ENCODE data around the gene E2F4. TPM values are rescaled to one million over a fixed set of nuclear protein-coding genes. Genes with fewer than 3 reads are reported as not detected.

E2F4 gene
- total and polyA plus RNA-seq, 10 of the 15 experiments (the other 5 are each of a cell fraction or from before 2014, with no cell fraction given): 11.7 to 132 (median 95.9) TPM

DNA sequence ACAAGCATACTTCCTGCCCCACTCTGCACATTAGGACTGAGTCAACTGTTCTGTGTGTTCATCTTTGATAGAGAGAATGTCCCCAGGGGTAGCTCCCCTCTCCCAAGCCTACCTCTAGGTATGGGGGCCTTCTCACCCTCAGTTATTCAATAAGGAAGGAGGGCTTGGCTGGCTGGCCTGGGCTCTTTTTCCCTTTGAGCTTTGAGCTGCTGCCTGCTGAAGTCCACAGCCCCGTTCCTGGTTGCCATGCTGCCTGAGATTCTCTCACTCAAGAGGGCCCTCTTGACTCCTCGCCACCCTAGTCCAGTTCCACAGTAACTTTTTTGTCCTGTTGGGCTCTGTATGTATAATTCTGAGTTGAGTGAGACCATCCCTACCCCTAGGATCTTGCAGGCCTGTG is 46.2 kb upstream of the E2F4 start:
- CTCF ChIA-PET: interaction anchor here (2.4 to 3.1 kb wide), 2 partner anchors 10 to 128 kb away, joined by 8 to 11 read pairs; no protein-coding TSS in a partner anchor
- POLR2A ChIA-PET: no interaction called here

More for the DNA sequence above, 46.2 kb upstream of the E2F4 start:
- Histone ChIP-seq H3K9ac (ENCODE audit: control insufficient read depth, insufficient read depth, low read length) (no peak overlapping the region), H3K9me3 (replicated peaks; ENCODE audit: control insufficient read depth, insufficient read depth, low read length) (no peaks in the 10 kb centered on the region), H3K4me1 (ENCODE audit: control insufficient read depth, insufficient read depth, low read length) (no peaks in the 10 kb centered on the region; the same call in 1 of the 2 replicates), H3K79me2 (ENCODE audit: control insufficient read depth, insufficient read depth, low read length) (no peaks in the 10 kb centered on the region), H3K36me3 (ENCODE audit: control insufficient read depth in 2 of 2, insufficient read depth in 2 of 2, low read length in 1 of 2) (peaks cover 31 to 33% of the 10 kb centered on the region in 2 experiments; a peak in 3 of 4 replicates), H3K27ac (ENCODE audit: control insufficient read depth, insufficient read depth) (no peak overlapping the region), H3K4me2 (ENCODE audit: control insufficient read depth, insufficient read depth) (no peak overlapping the region), H2AFZ (ENCODE audit: control insufficient read depth, low read depth, low read length) (no peak overlapping the region), H4K20me1 (ENCODE audit: control insufficient read depth, insufficient read depth) (no peaks in the 10 kb centered on the region), H3K4me3 (no peak overlapping the region), H3K27me3 (replicated peaks in 1 of 2; ENCODE audit: control insufficient read depth in 2 of 2, insufficient read depth in 2 of 2, low read length in 1 of 2) (no peaks in the 10 kb centered on the region)
- no TSS peak for BruUV-seq (replicated peaks)
- no peak for TF ChIP-seq HCFC1 (IDR thresholded peaks at IDR 0.05; ENCODE audit: low read length)
- TF ChIP-seq JUND (IDR thresholded peaks at IDR 0.05; ENCODE audit: low read depth, low read length): no peak
- TF ChIP-seq NFYA (IDR thresholded peaks at IDR 0.05; ENCODE audit: borderline replicate concordance, low read depth, low read length): no peak
- no peak for TF ChIP-seq NRF1 (conservative IDR thresholded peaks at IDR 0.05; ENCODE audit: low read depth, low read length)
- TF ChIP-seq LARP7 (IDR thresholded peaks at IDR 0.05): no peak
- TF ChIP-seq ZNF274 (IDR thresholded peaks at IDR 0.05; ENCODE audit: insufficient read depth, insufficient read length): no peak
- TF ChIP-seq SRF (IDR thresholded peaks at IDR 0.05; ENCODE audit: low read depth in 2 of 2, low read length in 2 of 2): no peak
- no peak for TF ChIP-seq STAT1 (conservative IDR thresholded peaks at IDR 0.05)
- TF ChIP-seq GABPA (IDR thresholded peaks at IDR 0.05; ENCODE audit: low read depth): no peak
- no peak for TF ChIP-seq CEBPB (IDR thresholded peaks at IDR 0.05; ENCODE audit: borderline replicate concordance in 1 of 2, low read depth in 2 of 2, low read length in 2 of 2)
- TF ChIP-seq, protein P1, sequence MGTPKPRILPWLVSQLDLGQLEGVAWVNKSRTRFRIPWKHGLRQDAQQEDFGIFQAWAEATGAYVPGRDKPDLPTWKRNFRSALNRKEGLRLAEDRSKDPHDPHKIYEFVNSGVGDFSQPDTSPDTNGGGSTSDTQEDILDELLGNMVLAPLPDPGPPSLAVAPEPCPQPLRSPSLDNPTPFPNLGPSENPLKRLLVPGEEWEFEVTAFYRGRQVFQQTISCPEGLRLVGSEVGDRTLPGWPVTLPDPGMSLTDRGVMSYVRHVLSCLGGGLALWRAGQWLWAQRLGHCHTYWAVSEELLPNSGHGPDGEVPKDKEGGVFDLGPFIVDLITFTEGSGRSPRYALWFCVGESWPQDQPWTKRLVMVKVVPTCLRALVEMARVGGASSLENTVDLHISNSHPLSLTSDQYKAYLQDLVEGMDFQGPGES (IDR thresholded peaks at IDR 0.05): no peak
- TF ChIP-seq, protein P2, sequence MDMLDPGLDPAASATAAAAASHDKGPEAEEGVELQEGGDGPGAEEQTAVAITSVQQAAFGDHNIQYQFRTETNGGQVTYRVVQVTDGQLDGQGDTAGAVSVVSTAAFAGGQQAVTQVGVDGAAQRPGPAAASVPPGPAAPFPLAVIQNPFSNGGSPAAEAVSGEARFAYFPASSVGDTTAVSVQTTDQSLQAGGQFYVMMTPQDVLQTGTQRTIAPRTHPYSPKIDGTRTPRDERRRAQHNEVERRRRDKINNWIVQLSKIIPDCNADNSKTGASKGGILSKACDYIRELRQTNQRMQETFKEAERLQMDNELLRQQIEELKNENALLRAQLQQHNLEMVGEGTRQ (IDR thresholded peaks at IDR 0.05; ENCODE audit: borderline replicate concordance, low read depth, low read length): no peak
- TF ChIP-seq, protein P3, sequence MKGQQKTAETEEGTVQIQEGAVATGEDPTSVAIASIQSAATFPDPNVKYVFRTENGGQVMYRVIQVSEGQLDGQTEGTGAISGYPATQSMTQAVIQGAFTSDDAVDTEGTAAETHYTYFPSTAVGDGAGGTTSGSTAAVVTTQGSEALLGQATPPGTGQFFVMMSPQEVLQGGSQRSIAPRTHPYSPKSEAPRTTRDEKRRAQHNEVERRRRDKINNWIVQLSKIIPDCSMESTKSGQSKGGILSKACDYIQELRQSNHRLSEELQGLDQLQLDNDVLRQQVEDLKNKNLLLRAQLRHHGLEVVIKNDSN (IDR thresholded peaks at IDR 0.05; ENCODE audit: borderline replicate concordance, extremely low read length, insufficient read depth, low read depth, low read length): no peak
- TF ChIP-seq GATAD2B (conservative IDR thresholded peaks at IDR 0.05; ENCODE audit: low read depth): no peak
- no peak for TF ChIP-seq POU2F2 (IDR thresholded peaks at IDR 0.05; ENCODE audit: borderline replicate concordance, low read depth, low read length)
- TF ChIP-seq BMI1 (IDR thresholded peaks at IDR 0.05; ENCODE audit: borderline replicate concordance): no peak
- TF ChIP-seq, protein P4, sequence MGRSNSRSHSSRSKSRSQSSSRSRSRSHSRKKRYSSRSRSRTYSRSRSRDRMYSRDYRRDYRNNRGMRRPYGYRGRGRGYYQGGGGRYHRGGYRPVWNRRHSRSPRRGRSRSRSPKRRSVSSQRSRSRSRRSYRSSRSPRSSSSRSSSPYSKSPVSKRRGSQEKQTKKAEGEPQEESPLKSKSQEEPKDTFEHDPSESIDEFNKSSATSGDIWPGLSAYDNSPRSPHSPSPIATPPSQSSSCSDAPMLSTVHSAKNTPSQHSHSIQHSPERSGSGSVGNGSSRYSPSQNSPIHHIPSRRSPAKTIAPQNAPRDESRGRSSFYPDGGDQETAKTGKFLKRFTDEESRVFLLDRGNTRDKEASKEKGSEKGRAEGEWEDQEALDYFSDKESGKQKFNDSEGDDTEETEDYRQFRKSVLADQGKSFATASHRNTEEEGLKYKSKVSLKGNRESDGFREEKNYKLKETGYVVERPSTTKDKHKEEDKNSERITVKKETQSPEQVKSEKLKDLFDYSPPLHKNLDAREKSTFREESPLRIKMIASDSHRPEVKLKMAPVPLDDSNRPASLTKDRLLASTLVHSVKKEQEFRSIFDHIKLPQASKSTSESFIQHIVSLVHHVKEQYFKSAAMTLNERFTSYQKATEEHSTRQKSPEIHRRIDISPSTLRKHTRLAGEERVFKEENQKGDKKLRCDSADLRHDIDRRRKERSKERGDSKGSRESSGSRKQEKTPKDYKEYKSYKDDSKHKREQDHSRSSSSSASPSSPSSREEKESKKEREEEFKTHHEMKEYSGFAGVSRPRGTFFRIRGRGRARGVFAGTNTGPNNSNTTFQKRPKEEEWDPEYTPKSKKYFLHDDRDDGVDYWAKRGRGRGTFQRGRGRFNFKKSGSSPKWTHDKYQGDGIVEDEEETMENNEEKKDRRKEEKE (IDR thresholded peaks at IDR 0.05): no peak
- no peak for TF ChIP-seq ETV6 (conservative IDR thresholded peaks at IDR 0.05 in 1 of 2, IDR thresholded peaks at IDR 0.05 in 1 of 2; ENCODE audit: borderline replicate concordance in 1 of 2, low read depth in 1 of 2)
- no peak for TF ChIP-seq TCF7 (IDR thresholded peaks at IDR 0.05; ENCODE audit: borderline replicate concordance)
- WGBS (ENCODE audit: insufficient coverage, insufficient replicate concordance, low lambda C conversion rate, missing lambda C conversion rate): 97% methylated on average over 2 of the region's 2 CpGs
- FAIRE-seq (no peak), DNase-seq (ENCODE audit: low read depth, low spot score) (no peak), ATAC-seq (no peak)
- ChIA-PET RAD21 (ENCODE audit: unreplicated experiment) (interaction anchor here (0.6 kb wide), 1 partner anchor 30 kb away, joined by 3 read pairs; no protein-coding TSS in a partner anchor), SMC1A (ENCODE audit: uncharacterized antibody, unreplicated experiment) (no interaction called here)
- in situ Hi-C loops (cut with MboI) (no loop called here), intact Hi-C loops (cut with micrococcal nuclease; ENCODE audit: unreplicated experiment) (no loop called here)
